Liver (tissue), 9 donors: ENCODE data around the gene PLEKHA5. TPM values are rescaled to one million over a fixed set of nuclear protein-coding genes. Genes with fewer than 3 reads are reported as not detected.

ENCODE experiments used
- DNase-seq: peaks from one replicate; pipeline ENCODE4 v3.0.0-alpha.2; 2017; ENCODE audit warnings: low spot score
- H3K27ac ChIP-seq, 2 donors: one replicate each; pipeline ENCODE4 v1.7.0; 2013; ENCODE audit warnings: inconsistent platforms in 2 of 2, low read length in 2 of 2, control low read depth in 1 of 2, low read depth in 1 of 2, mild to moderate bottlenecking in 1 of 2
- H3K27me3 ChIP-seq, 4 donors: one replicate each; pipeline versions ENCODE4 v1.6.1 to v1.7.0; 2013; ENCODE audit warnings: low read length in 3 of 4, inconsistent platforms in 1 of 4, mild to moderate bottlenecking in 1 of 4, moderate library complexity in 1 of 4; ENCODE audit not compliant: control insufficient read depth in 4 of 4, insufficient read depth in 4 of 4
- H3K36me3 ChIP-seq, 4 donors: one replicate each; pipeline versions ENCODE4 v1.6.1 to v1.7.0; 2013; ENCODE audit warnings: low read length in 3 of 4, mild to moderate bottlenecking in 3 of 4, low read depth in 1 of 4, moderate library complexity in 1 of 4; ENCODE audit not compliant: control insufficient read depth in 4 of 4, insufficient read depth in 3 of 4
- H3K4me1 ChIP-seq, 4 donors: one replicate each; pipeline versions ENCODE4 v1.6.1 to v1.7.0; 2013; ENCODE audit warnings: low read length in 3 of 4, mild to moderate bottlenecking in 3 of 4, moderate library complexity in 1 of 4; ENCODE audit not compliant: control insufficient read depth in 4 of 4, insufficient read depth in 4 of 4
- H3K4me3 ChIP-seq, 3 donors: one replicate each; pipeline versions ENCODE4 v1.6.1 to v1.7.0; 2013; ENCODE audit warnings: low read length in 3 of 3, control low read depth in 1 of 3, low read depth in 1 of 3, mild to moderate bottlenecking in 1 of 3
- H3K9ac ChIP-seq, 2 donors: one replicate each; pipeline ENCODE4 v1.7.0; 2013; ENCODE audit warnings: low read length in 2 of 2, mild to moderate bottlenecking in 2 of 2, moderate library complexity in 2 of 2, control low read depth in 1 of 2, low read depth in 1 of 2
- H3K9me3 ChIP-seq, 4 donors: one replicate each; pipeline versions ENCODE4 v1.6.1 to v1.7.0; 2013; ENCODE audit warnings: low read length in 3 of 4; ENCODE audit not compliant: control insufficient read depth in 4 of 4
- EGR1 ChIP-seq, 2 donors: IDR thresholded peaks; 2 replicates each; pipeline ENCODE4 v1.6.1; 2016 to 2018; ENCODE audit warnings: antibody characterized with exemption in 2 of 2, low read depth in 2 of 2
- GABPA ChIP-seq, 2 donors: IDR thresholded peaks in 1 of 2; conservative IDR thresholded peaks in 1 of 2; 2 replicates each; pipeline ENCODE4 v1.6.1; 2016; ENCODE audit warnings: antibody characterized with exemption in 2 of 2, mild to moderate bottlenecking in 1 of 2, moderate library complexity in 1 of 2
- HNF4A ChIP-seq, 2 donors: conservative IDR thresholded peaks; 2 replicates each; pipeline ENCODE4 v1.6.1; 2016; ENCODE audit warnings: antibody characterized with exemption in 2 of 2, mild to moderate bottlenecking in 2 of 2
- HNF4G ChIP-seq: IDR thresholded peaks from 2 replicates; pipeline ENCODE4 v1.6.1; 2016; ENCODE audit warnings: antibody characterized with exemption
- NR2F2 ChIP-seq: IDR thresholded peaks from 2 replicates; pipeline ENCODE4 v1.6.1; 2016; ENCODE audit warnings: antibody characterized with exemption
- RAD21 ChIP-seq, 2 donors: IDR thresholded peaks; 2 replicates each; pipeline ENCODE4 v1.6.1; 2016; ENCODE audit warnings: antibody characterized with exemption in 2 of 2, mild to moderate bottlenecking in 2 of 2
- SP1 ChIP-seq: IDR thresholded peaks from 2 replicates; pipeline ENCODE4 v1.6.1; 2018; ENCODE audit warnings: antibody characterized with exemption, mild to moderate bottlenecking
- YY1 ChIP-seq: IDR thresholded peaks from 2 replicates; pipeline ENCODE4 v1.6.1; 2016; ENCODE audit warnings: antibody characterized with exemption, mild to moderate bottlenecking
- WGBS: extraction: QIAGEN DNeasy Blood & Tissue Kit; methylation state at CpG from one replicate; pipeline ENCODE4 v1.1.7; 2013; 5-methylcytosine and 5-hydroxymethylcytosine counted together
- polyA plus RNA-seq, 2 donors: library from polyadenylated mRNA; stranded (reverse) in 1 of 2; unstranded in 1 of 2; fragments of 200-250 nt in 1 of 2; fragments of >200 nt in 1 of 2; fragmentation: Nextera tagmentation in 1 of 2; extraction: Ambion mirVana in 1 of 2; gene quantifications; one replicate each; pipeline versions ENCODE4 v1.2.1 to v1.2.3, GENCODE V29; 2013 to 2015
- total RNA-seq, 2 donors: library from RNA; depleted of rRNA; stranded (reverse); fragments of >200 nt; gene quantifications; one replicate each; pipeline ENCODE4 v1.2.3, GENCODE V29; 2014
- TF ChIP-seq, protein P1 (sequence below): IDR thresholded peaks from 2 replicates; pipeline ENCODE4 v1.6.1; 2016; ENCODE audit warnings: antibody characterized with exemption
- donor health status: healthy.
- donor health status: healthy.
- donor health status: healthy.
- donor health status: healthy.
- donor health status: healthy.

Gene PLEKHA5
- total and polyA plus RNA-seq, 4 donors: 4.6 to 25.5 (median 16.8) TPM

DNA sequence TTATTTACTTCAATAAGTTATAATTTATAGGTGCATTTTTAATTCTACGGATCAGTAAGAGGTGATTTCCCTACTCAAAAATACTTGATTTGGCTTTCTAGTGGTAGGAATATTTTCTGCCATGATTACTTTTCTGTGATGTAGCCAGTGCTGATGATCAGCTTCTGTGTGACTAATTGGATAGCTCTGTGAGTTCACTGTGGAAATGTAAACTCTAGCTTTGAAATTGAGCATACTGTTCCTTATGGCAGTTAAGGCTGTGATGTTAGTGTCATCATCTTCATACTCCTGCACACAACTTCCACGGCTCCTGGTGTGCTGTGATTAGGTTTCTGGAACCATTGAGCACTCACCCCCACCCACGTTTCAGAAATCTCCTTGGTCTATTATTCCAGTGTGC is 48.2 kb downstream of the PLEKHA5 start (continued):
- TF ChIP-seq, protein P1, sequence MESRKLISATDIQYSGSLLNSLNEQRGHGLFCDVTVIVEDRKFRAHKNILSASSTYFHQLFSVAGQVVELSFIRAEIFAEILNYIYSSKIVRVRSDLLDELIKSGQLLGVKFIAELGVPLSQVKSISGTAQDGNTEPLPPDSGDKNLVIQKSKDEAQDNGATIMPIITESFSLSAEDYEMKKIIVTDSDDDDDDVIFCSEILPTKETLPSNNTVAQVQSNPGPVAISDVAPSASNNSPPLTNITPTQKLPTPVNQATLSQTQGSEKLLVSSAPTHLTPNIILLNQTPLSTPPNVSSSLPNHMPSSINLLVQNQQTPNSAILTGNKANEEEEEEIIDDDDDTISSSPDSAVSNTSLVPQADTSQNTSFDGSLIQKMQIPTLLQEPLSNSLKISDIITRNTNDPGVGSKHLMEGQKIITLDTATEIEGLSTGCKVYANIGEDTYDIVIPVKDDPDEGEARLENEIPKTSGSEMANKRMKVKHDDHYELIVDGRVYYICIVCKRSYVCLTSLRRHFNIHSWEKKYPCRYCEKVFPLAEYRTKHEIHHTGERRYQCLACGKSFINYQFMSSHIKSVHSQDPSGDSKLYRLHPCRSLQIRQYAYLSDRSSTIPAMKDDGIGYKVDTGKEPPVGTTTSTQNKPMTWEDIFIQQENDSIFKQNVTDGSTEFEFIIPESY: no peak
- no peak for TF ChIP-seq NR2F2
- no peak for TF ChIP-seq GABPA (IDR thresholded peaks at IDR 0.05 in 1 of 2, conservative IDR thresholded peaks at IDR 0.05 in 1 of 2)
- no peak for TF ChIP-seq RAD21 (IDR thresholded peaks at IDR 0.05)
- no peak for TF ChIP-seq HNF4G
- no peak for TF ChIP-seq EGR1 (IDR thresholded peaks at IDR 0.05; ENCODE audit: low read depth in 2 of 2)

DNA sequence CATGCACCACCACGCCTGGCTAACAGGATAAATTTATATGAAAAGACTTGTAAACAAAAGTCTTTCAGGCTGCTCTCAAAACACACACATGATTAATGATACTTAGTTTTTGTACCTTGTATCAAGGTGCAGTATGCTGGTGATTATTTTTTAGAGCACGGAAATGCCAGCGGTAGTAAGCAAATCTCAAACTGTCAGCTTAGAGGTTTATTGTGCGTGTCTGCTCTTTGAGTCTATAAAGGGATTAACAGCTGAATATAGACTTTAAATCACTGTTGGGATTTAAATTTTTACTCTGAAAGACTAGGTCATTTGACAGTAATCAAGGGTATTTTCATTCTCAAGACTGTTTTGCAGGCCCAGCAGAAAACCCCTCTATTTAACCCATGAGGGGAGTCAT is 50.5 kb downstream of the PLEKHA5 start:
- TF ChIP-seq, protein P1: no peak
- TF ChIP-seq HNF4A (conservative IDR thresholded peaks at IDR 0.05) (peak in 1 of 2 donors; percentile 11), SP1 (no peak)
- Histone ChIP-seq H3K27me3 (no peaks in the 10 kb centered on the region), H3K9me3 (no peaks in the 10 kb centered on the region), H3K36me3 (no peaks in the 10 kb centered on the region), H3K4me1 (no peaks in the 10 kb centered on the region), H3K4me3 (no peak overlapping the region), H3K9ac (no peak overlapping the region), H3K27ac (no peak overlapping the region)
- WGBS: 90% methylated on average over 4 of the region's 4 CpGs
- DNase-seq: no peak

DNA sequence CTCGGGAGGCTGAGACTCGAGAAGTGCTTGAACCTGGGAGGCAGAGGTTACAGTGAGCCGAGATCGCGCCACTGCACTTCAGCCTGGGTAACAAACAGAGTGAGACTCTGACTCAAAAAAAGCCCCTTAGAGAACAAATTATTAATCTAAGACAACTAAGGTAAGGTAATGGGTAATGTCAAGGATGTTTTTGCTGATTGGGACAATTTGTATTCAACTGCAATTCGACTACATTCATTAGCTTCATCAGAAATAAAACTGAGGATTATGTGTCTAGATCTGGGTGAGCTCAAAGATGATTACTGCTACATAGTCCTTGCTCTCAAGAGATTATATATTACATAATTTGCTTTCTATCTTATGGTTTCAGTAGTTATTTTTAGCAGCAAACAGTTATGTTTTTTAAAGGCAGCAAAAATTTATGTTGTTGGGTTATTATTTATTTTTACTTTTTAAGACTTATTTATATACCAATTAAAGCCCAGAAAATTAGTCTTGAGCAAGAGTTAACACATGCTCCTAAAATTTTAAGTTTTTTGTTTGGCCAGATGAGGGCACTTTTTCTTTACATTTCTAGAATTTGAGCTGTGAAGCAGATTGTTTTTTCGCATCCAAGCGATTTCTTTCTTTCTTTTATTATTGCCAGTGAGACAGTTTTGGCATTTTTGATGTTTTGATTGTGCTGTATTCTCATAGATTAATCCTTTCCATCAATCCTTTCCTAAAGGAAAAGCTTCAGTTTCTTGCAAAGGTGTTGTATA is 52.3 kb downstream of the PLEKHA5 start:
- TF ChIP-seq EGR1 (IDR thresholded peaks at IDR 0.05; ENCODE audit: low read depth in 2 of 2): no peak
- TF ChIP-seq RAD21 (IDR thresholded peaks at IDR 0.05): peak; percentile 46 to 50
- no peak for TF ChIP-seq YY1
- Histone ChIP-seq H3K9me3 (no peaks in the 10 kb centered on the region), H3K9ac (no peak overlapping the region), H3K27me3 (no peaks in the 10 kb centered on the region), H3K4me1 (peaks cover 0 to 10% (median 6%) of the 10 kb centered on the region in 4 donors), H3K4me3 (no peak overlapping the region), H3K27ac (no peak overlapping the region), H3K36me3 (no peaks in the 10 kb centered on the region)
- no peak for DNase-seq
- 89% methylated on average over 8 of the region's 8 CpGs for WGBS

DNA sequence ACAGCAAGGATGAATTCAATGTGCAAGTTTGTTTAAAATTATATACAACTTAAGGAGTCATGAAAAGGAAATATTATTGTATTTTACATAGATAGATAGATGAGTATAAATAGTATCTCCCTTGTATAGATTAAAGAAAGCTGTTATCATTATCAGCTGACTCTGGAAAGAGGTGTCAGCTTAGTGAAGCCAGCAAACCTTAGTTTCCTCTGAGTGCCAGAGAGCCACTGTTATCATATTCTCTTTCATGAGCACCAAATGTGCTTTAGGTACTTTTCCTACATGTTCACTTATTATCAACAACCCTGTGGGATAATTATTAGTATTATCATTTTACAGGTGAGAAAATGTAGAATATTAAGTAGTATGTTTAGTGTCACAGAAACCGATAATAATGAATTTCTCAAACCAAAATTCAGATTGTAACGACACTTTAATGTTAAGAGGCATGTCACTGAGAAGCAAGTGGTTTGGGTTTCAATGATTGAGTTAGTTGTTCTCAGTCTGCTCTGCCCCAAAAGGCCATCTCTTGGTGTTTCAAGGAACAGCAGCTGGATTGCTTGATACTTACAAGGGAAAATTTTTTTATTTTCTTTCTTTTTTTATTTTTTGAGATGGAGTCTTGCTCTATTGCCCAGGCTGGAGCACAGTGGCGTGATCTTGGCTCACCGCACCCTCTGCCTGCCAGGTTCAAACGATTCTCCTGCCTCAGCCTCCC is 53.7 kb downstream of the PLEKHA5 start:
- TF ChIP-seq NR2F2 (no peak), RAD21 (IDR thresholded peaks at IDR 0.05) (peak in 1 of 2 donors; percentile 58)
- peaks cover 0 to 22% (median 13%) of the 10 kb centered on the region in 4 donors for H3K4me1 ChIP-seq
- 95% methylated on average over 5 of the region's 5 CpGs for WGBS
- H3K27me3 ChIP-seq: no peaks in the 10 kb centered on the region
- H3K4me3 ChIP-seq: no peak overlapping the region
- H3K9ac ChIP-seq: no peak overlapping the region
- H3K9me3 ChIP-seq: no peaks in the 10 kb centered on the region
- no peaks in the 10 kb centered on the region for H3K36me3 ChIP-seq
- H3K27ac ChIP-seq: no peak overlapping the region
- DNase-seq: no peak
